ENCODE results near the gene SORCS2. TPM values are rescaled to one million over a fixed set of nuclear protein-coding genes. Genes with fewer than 3 reads are reported as not detected.

The SORCS2 gene
- total RNA-seq, 1 experiment from 2014 or later = 0.06 TPM

- TF ChIP-seq EZH2 (IDR thresholded peaks at IDR 0.05; ENCODE audit: borderline replicate concordance, low read depth, low read length, poor library complexity, severe bottlenecking) (no peak), CTCF (conservative IDR thresholded peaks at IDR 0.05; ENCODE audit: low read depth, low read length) (no peak)
- no TSS peak for BruUV-seq (replicated peaks)
- CTCF ChIA-PET = no interaction called here
Observed at GRCh38 chr4:7540654-7541413, 348.5 kb downstream of the SORCS2 start.

GRCh38 chr4:7541414-7541810 is 349.1 kb downstream of the SORCS2 start:
- no TSS peak for BruUV-seq (replicated peaks)
- intact Hi-C loops (cut with micrococcal nuclease; ENCODE audit: unreplicated experiment) = no loop called here
- Histone ChIP-seq H3K4me1 (ENCODE audit: insufficient read depth, low read length, poor library complexity, severe bottlenecking) (no peaks in the 10 kb centered on the region), H3K36me3 (ENCODE audit: insufficient read depth, low read length, poor library complexity, severe bottlenecking) (no peaks in the 10 kb centered on the region), H3K27ac (ENCODE audit: low read depth, low read length, poor library complexity, severe bottlenecking) (no peak overlapping the region), H3K27me3 (replicated peaks; ENCODE audit: insufficient read depth, low read depth, low read length, poor library complexity) (peaks cover 2% of the 10 kb centered on the region), H3K4me3 (ENCODE audit: low read depth, low read length, poor library complexity, severe bottlenecking) (no peak overlapping the region), H3K9me3 (ENCODE audit: low read depth, low read length, poor library complexity, severe bottlenecking) (no peaks in the 10 kb centered on the region)
- POLR2A ChIA-PET (ENCODE audit: low non-redundant PET) = no interaction called here
- CTCF ChIA-PET = no interaction called here
- TF ChIP-seq EZH2 (IDR thresholded peaks at IDR 0.05; ENCODE audit: borderline replicate concordance, low read depth, low read length, poor library complexity, severe bottlenecking) = no peak
- no peak for TF ChIP-seq CTCF (conservative IDR thresholded peaks at IDR 0.05; ENCODE audit: low read depth, low read length)
- DNase-seq (ENCODE audit: low spot score) = no peak

More at GRCh38 chr4:7540654-7541413, 348.5 kb downstream of the SORCS2 start:
- Histone ChIP-seq H3K36me3 (ENCODE audit: insufficient read depth, low read length, poor library complexity, severe bottlenecking) (no peaks in the 10 kb centered on the region), H3K4me1 (ENCODE audit: insufficient read depth, low read length, poor library complexity, severe bottlenecking) (no peaks in the 10 kb centered on the region), H3K27ac (ENCODE audit: low read depth, low read length, poor library complexity, severe bottlenecking) (no peak overlapping the region), H3K9me3 (ENCODE audit: low read depth, low read length, poor library complexity, severe bottlenecking) (no peaks in the 10 kb centered on the region), H3K27me3 (replicated peaks; ENCODE audit: insufficient read depth, low read depth, low read length, poor library complexity) (no peaks in the 10 kb centered on the region), H3K4me3 (ENCODE audit: low read depth, low read length, poor library complexity, severe bottlenecking) (no peak overlapping the region)
- DNase-seq (ENCODE audit: low spot score) = no peak
- intact Hi-C loops (cut with micrococcal nuclease; ENCODE audit: unreplicated experiment) = no loop called here
- POLR2A ChIA-PET (ENCODE audit: low non-redundant PET) = no interaction called here

GRCh38 chr4:7542781-7543180 is 350.4 kb downstream of the SORCS2 start:
- H3K9me3 ChIP-seq (ENCODE audit: low read depth, low read length, poor library complexity, severe bottlenecking) = no peaks in the 10 kb centered on the region
- H3K4me3 ChIP-seq (ENCODE audit: low read depth, low read length, poor library complexity, severe bottlenecking) = no peak overlapping the region
- DNase-seq (ENCODE audit: low spot score) = no peak
- H3K36me3 ChIP-seq (ENCODE audit: insufficient read depth, low read length, poor library complexity, severe bottlenecking) = no peaks in the 10 kb centered on the region
- intact Hi-C loops (cut with micrococcal nuclease; ENCODE audit: unreplicated experiment) = no loop called here
- ChIA-PET CTCF (no interaction called here), POLR2A (ENCODE audit: low non-redundant PET) (no interaction called here)
- TF ChIP-seq EZH2 (IDR thresholded peaks at IDR 0.05; ENCODE audit: borderline replicate concordance, low read depth, low read length, poor library complexity, severe bottlenecking) (no peak), CTCF (conservative IDR thresholded peaks at IDR 0.05; ENCODE audit: low read depth, low read length) (no peak)
- no peaks in the 10 kb centered on the region for H3K4me1 ChIP-seq (ENCODE audit: insufficient read depth, low read length, poor library complexity, severe bottlenecking)
- no TSS peak for BruUV-seq (replicated peaks)
- no peak overlapping the region for H3K27ac ChIP-seq (ENCODE audit: low read depth, low read length, poor library complexity, severe bottlenecking)
- H3K27me3 ChIP-seq (replicated peaks; ENCODE audit: insufficient read depth, low read depth, low read length, poor library complexity) = peaks cover 3% of the 10 kb centered on the region

Measured in A673 (cell line).